Loucy (cell line): ENCODE data around the gene BUB1B.

ENCODE experiments used
- H2AFZ ChIP-seq: fragments of 200-600 bp; sonication (generic); 2 replicates; pipeline ENCODE4 v1.6.0; 2016; ENCODE audit warnings: antibody characterized with exemption, mild to moderate bottlenecking, low read length, moderate library complexity
- H3F3A ChIP-seq: fragments of 200-600 bp; 2 replicates; pipeline ENCODE4 v1.6.0; 2016; ENCODE audit warnings: antibody characterized with exemption, low read depth, mild to moderate bottlenecking
- H3K27me3 ChIP-seq: fragments of 200-600 bp; sonication (generic); 2 replicates; pipeline ENCODE4 v1.6.1; 2014; ENCODE audit warnings: low read length, mild to moderate bottlenecking; ENCODE audit not compliant: insufficient read depth, poor library complexity, severe bottlenecking
- H3K36me3 ChIP-seq: fragments of 200-600 bp; sonication (generic); 2 replicates; pipeline ENCODE4 v1.6.1; 2016; ENCODE audit warnings: low read length; ENCODE audit not compliant: insufficient read depth
- H3K4me1 ChIP-seq: fragments of 200-600 bp; sonication (generic); 2 replicates; pipeline ENCODE4 v1.5.1; 2014; ENCODE audit warnings: low read length, mild to moderate bottlenecking; ENCODE audit not compliant: insufficient read depth, poor library complexity, severe bottlenecking
- H3K4me2 ChIP-seq: fragments of 200-600 bp; sonication (generic); 2 replicates; pipeline ENCODE4 v1.6.0; 2014; ENCODE audit warnings: antibody characterized with exemption, low read length, low read depth, mild to moderate bottlenecking; ENCODE audit not compliant: poor library complexity, severe bottlenecking
- H3K4me3 ChIP-seq: fragments of 200-600 bp; sonication (generic); 2 replicates; pipeline ENCODE4 v1.5.1; 2014; ENCODE audit warnings: low read length, mild to moderate bottlenecking, mixed read lengths; ENCODE audit not compliant: poor library complexity, severe bottlenecking
- H3K79me2 ChIP-seq: fragments of 200-600 bp; sonication (generic); 2 replicates; pipeline ENCODE4 v1.6.1; 2014; ENCODE audit warnings: low read length; ENCODE audit not compliant: insufficient read depth
- H3K9ac ChIP-seq: fragments of 200-600 bp; sonication (generic); 2 replicates; pipeline ENCODE4 v1.6.0; 2014; ENCODE audit warnings: mild to moderate bottlenecking, low read depth, low read length, moderate library complexity; ENCODE audit not compliant: poor library complexity, severe bottlenecking
- H3K9me2 ChIP-seq: fragments of 200-600 bp; sonication (generic); replicated peaks from 2 replicates; pipeline ENCODE4 v1.6.1; 2016; ENCODE audit warnings: low read depth, low read length, mixed read lengths
- H3K9me3 ChIP-seq: fragments of 200-600 bp; sonication (generic); 2 replicates; pipeline ENCODE4 v1.6.1; 2014; ENCODE audit warnings: mild to moderate bottlenecking, antibody characterized with exemption, low read length, low read depth; ENCODE audit not compliant: insufficient read depth
- H4K20me1 ChIP-seq: fragments of 200-600 bp; sonication (generic); 2 replicates; pipeline ENCODE4 v1.6.0; 2014; ENCODE audit warnings: antibody characterized with exemption, low read length, mild to moderate bottlenecking; ENCODE audit not compliant: insufficient read depth, poor library complexity, severe bottlenecking
- CTCF ChIP-seq: fragments of 200-600 bp; sonication (generic); conservative IDR thresholded peaks from 2 replicates; pipeline ENCODE4 v1.5.1; 2014; ENCODE audit warnings: mild to moderate bottlenecking, antibody characterized with exemption, low read length
- EZH2phosphoT487 ChIP-seq: fragments of 200-600 bp; IDR thresholded peaks from 2 replicates; pipeline ENCODE4 v1.6.1; 2018; ENCODE audit warnings: antibody characterized with exemption, mild to moderate bottlenecking, moderate library complexity, borderline replicate concordance

BUB1B gene

GRCh38 chr15:40255033-40255432 lies 94.2 kb downstream of the BUB1B start:
- no peak overlapping the region for H3K9ac ChIP-seq
- no peaks in the 10 kb centered on the region for H3K9me2 ChIP-seq
- H3K4me2 ChIP-seq, result no peak overlapping the region
- no peaks in the 10 kb centered on the region for H3K4me1 ChIP-seq
- H3K4me3 ChIP-seq, result no peak overlapping the region
- no peaks in the 10 kb centered on the region for H4K20me1 ChIP-seq
- no peaks in the 10 kb centered on the region for H3K27me3 ChIP-seq
- H3F3A ChIP-seq, result no peaks in the 10 kb centered on the region
- TF ChIP-seq EZH2phosphoT487 (no peak), CTCF (no peak)
- H2AFZ ChIP-seq, result no peak overlapping the region
- no peaks in the 10 kb centered on the region for H3K79me2 ChIP-seq
- H3K36me3 ChIP-seq, result no peaks in the 10 kb centered on the region
- H3K9me3 ChIP-seq, result no peaks in the 10 kb centered on the region

- Histone ChIP-seq H3K4me2 (no peak overlapping the region), H3K79me2 (no peaks in the 10 kb centered on the region), H3K4me1 (no peaks in the 10 kb centered on the region), H3K9me2 (no peaks in the 10 kb centered on the region), H2AFZ (no peak overlapping the region), H3K27me3 (no peaks in the 10 kb centered on the region), H3K9me3 (no peaks in the 10 kb centered on the region), H4K20me1 (no peaks in the 10 kb centered on the region), H3K36me3 (no peaks in the 10 kb centered on the region), H3K9ac (no peak overlapping the region), H3K4me3 (no peak overlapping the region), H3F3A (no peaks in the 10 kb centered on the region)
- TF ChIP-seq EZH2phosphoT487, result no peak
- no peak for TF ChIP-seq CTCF
Measured at GRCh38 chr15:40256638-40257235, 95.9 kb downstream of the BUB1B start.

GRCh38 chr15:40257656-40258450 lies 97.0 kb downstream of the BUB1B start:
- Histone ChIP-seq H3K9ac (no peak overlapping the region), H3K79me2 (no peaks in the 10 kb centered on the region), H3K4me2 (no peak overlapping the region), H3K9me3 (no peaks in the 10 kb centered on the region), H3K9me2 (no peaks in the 10 kb centered on the region), H2AFZ (no peak overlapping the region), H4K20me1 (no peaks in the 10 kb centered on the region), H3K4me3 (no peak overlapping the region), H3K36me3 (no peaks in the 10 kb centered on the region), H3K27me3 (no peaks in the 10 kb centered on the region), H3K4me1 (no peaks in the 10 kb centered on the region), H3F3A (no peaks in the 10 kb centered on the region)
- no peak for TF ChIP-seq CTCF
- no peak for TF ChIP-seq EZH2phosphoT487
